NCI-H2171 (cell line): ENCODE measurements around the gene DPH1.

Source experiments
- DNase-seq: peaks from one replicate; lab custom pipeline; 2025; lab: John Stamatoyannopoulos, UW

The DPH1 gene

DNA sequence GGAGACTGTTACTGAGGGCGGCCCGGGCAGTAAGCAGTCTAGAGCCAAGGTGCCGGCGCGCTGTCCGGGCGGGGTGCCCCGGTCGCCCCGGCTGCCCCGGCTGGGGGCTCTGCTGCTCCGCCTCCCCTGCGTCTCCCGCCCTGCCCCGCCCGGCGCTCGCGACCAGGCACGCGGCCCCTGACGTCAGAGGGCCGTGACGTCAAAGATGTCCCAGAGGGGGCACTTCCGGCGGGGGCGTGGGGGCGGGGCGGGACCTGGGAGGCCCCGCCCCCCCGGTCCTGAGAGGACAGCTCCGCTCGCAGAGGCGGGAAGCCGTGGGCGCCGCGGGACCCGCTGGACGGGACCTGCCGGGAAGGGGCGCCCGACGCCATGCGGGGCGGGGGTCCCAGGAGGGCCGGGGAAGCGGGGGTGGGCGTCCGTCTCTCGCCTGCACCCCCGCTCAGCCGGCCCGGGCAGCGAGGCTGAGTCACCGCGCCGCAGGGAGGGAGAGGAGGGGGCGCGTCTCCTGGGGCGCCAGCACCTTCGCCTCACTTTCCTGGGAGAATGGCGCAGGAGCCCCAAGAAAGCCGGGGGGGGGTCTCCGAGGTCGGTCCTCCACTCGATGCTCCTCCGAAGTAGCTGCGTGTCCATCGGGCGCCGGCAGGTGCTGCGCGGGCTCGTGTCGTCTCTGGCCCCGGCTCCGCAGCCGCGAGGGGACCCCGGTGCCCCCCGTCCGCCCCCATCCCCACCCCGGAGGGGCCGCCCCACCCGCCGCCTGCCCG lies 20.5 kb downstream of the DPH1 start:
- DNase-seq = peak; percentile 74

GRCh38 chr17:2051061-2051932 lies 21.3 kb downstream of the DPH1 start:
- no peak for DNase-seq

- no peak for DNase-seq
Measured at GRCh38 chr17:2051933-2052559, 22.1 kb downstream of the DPH1 start.

GRCh38 chr17:2053380-2054261 lies 23.7 kb downstream of the DPH1 start:
- peak; percentile 74 for DNase-seq

- no peak for DNase-seq
Measured at GRCh38 chr17:2054262-2054511, 24.2 kb downstream of the DPH1 start.

DNA sequence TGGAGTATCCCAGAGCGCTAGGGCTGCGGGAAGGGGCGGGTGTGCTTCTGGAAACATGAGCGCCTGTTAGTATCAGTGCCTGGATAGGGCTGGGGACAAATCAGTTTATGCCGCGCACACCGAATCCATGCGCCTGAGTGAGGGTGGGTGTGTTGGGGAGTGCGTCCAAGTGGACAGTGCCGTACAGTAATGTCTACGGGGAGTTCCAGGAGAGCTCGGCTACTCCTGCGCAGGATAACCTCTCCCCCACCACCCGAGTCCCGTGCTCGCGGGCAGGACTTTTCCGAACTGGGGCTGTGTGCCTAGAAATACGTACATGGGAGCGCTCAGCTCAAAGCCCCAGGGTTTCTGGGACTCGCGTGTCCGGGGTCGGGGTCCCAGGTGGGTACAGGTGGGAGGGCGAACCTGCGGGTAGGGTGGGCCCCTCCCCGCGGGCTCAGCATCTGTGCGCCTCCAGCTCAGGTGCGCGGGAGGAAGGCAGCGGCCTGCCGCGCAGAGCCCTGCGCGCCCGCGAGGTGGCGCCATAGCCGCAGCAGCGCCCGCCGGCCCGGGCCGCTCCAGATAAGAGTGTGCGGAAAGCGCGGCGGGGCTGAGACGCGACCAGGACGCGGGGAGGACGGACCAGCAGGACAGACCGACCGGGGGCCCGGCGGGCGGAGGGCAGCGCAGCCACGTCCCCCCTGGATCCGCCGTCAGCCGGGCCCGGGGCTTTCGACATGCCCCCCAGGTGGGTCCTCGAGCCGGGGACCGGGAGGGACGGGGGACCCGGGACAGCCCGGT lies 24.7 kb downstream of the DPH1 start, which contains the start of gene HIC1:
Gene HIC1 (plus strand): TSS at position 592 of the 780 bp plus-strand sequence. CDS start 1,588 bp downstream, outside the sequence.
- peak; percentile 66 for DNase-seq

DNA sequence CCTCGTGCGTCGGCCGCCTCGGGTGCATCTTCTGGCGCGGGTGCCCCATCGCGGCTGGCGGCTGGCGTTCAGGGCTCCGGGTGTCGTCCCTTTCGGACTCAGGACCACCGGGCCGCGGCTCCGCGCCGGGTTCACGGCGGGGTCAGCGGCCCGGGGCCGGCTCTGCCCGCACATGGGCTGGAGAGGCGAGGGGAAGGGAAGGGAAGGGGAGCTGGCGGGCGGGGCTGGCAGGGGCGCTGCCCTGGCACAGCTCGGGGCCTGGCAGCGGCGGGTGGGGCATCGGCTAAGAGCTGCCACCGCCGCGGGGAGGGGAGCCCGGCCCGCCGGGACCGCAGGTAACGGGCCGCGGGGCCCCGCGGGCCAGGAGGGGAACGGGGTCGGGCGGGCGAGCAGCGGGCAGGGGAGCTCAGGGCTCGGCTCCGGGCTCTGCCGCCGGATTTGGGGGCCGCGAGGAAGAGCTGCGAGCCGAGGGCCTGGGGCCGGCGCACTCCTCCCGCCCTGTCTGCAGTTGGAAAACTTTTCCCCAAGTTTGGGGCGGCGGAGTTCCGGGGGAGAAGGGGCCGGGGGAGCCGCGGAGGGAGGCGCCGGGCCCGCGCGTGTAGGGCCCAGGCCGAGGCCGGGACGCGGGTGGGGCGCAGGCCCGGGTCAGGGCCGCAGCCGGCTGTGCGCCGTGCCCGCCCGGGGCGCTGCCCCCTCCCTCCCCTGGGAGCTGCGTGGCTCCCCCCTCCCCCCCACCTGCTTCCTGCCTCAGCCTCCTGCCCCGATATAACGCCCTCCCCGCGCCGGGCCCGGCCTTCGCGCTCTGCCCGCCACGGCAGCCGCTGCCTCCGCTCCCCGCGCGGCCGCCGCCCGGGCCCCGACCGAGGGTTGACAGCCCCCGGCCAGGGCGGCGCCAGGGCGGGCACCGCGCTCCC lies 25.6 kb downstream of the DPH1 start:
- no peak for DNase-seq

GRCh38 chr17:2056206-2057174 lies 26.5 kb downstream of the DPH1 start:
- no peak for DNase-seq

DNA sequence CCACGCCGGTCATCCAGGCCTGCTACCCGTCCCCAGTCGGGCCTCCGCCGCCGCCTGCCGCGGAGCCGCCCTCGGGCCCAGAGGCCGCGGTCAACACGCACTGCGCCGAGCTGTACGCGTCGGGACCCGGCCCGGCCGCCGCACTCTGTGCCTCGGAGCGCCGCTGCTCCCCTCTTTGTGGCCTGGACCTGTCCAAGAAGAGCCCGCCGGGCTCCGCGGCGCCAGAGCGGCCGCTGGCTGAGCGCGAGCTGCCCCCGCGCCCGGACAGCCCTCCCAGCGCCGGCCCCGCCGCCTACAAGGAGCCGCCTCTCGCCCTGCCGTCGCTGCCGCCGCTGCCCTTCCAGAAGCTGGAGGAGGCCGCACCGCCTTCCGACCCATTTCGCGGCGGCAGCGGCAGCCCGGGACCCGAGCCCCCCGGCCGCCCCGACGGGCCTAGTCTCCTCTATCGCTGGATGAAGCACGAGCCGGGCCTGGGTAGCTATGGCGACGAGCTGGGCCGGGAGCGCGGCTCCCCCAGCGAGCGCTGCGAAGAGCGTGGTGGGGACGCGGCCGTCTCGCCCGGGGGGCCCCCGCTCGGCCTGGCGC lies 27.3 kb downstream of the DPH1 start:
- no peak for DNase-seq

GRCh38 chr17:2057760-2058585 lies 28.0 kb downstream of the DPH1 start:
- DNase-seq = no peak

GRCh38 chr17:2058586-2059546 lies 28.9 kb downstream of the DPH1 start:
- DNase-seq = no peak

DNA sequence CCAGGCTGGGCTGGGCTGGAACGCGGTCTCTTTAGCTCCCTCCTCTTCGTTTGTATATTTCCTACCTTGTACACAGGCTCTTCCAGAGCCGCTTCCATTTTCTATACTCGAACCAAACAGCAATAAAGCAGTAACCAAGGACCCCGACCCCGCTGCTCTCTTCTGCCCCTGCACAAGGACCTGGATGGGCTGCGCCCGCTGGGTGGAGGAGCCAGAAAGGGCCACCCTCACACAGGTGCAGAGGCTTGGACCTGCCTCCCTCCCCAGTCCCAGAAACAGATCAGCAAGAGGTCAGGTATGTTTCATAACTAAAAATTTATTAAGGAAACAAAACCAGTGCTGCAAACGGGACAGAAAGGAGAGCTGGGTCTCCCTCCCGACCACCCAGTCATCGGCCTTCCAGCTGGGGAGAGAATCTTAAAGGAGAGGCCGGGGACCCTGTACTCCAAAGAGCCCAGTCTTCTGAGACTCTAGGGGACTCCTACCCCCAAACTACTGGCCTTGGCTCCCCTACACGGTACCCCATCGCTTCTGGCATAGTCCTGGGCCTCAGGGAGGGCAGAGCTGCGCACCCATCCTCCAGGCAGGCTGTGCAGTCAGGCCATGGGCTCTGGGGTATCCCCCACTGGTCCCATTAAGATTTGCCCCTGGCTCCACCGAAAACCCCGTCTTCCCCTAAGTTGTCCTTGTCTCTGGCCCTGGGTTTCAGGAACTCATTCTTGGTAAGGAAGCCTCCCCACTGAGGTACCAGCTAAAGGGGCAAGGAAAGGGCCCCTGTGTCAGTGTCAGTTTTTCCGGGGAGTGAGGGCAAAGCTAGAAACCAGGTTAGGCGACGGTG lies 29.8 kb downstream of the DPH1 start:
- no peak for DNase-seq

DNA sequence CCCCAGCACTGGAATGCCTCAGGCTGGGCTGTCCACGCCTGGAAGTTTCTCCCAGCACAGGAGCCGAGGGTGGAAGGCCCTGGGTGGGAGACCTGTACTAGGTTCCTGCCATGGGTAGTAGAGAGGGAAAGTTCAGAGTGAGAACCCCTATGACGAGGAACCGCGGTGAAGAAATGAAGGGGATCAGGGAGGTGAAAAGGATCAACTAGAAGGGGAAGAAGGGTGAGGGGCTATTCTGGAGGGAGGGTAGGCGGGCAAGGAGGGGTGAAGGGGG lies 30.4 kb downstream of the DPH1 start:
- no peak for DNase-seq

DNA sequence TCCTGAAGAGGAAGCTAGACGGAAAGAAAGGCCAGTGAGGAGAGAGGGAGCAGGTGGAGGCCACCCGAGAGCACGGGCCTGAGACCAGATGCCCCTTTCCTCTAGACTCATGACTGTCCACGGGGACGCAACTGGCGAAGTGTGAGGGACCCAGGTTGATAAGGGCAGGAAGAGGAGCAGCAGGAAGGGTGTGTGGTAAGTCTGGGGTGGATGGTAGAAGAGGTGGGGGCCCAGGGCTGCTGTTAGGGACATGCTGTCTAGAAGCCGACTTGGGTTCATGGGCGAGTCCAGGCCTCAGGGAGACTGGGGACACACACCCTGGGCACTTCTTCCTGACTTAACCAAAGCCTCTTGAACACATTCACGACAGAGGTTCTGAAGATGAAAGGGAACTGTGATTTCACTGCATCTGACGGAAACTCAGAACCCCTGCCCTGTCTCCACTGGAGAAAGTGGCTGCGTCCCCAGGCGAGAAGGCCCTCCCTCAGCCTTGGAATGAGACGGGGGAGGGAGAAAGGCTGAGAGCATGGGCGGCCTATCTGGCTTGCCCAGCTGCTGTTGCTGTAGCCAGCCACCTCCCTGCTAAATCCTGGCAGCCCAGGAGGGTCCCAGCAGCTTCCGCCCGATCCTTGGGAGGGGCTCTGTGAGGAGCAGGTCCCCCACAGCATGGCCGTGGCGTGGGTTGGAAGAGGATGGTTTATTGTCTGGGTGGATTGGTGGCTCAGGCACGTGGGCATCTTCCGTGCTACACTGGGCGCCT lies 30.9 kb downstream of the DPH1 start:
- no peak for DNase-seq

- DNase-seq = no peak
Measured at GRCh38 chr17:2061441-2061958, 31.5 kb downstream of the DPH1 start.
